GM23338 (cell line): ENCODE measurements around the gene TBX1. TPM values are rescaled to one million over a fixed set of nuclear protein-coding genes. Genes with fewer than 3 reads are reported as not detected.

Source experiments
- ATAC-seq: fragments of 200-7000 bp; cut with Tn5 transposase; 3 replicates; pipeline ENCODE4 v1.9.1; 2020
- DNase-seq: peaks from one replicate; pipeline ENCODE4 v3.0.0-alpha.2; 2015; ENCODE audit warnings: low spot score
- H2AFZ ChIP-seq: fragments of 200-600 bp; sonication (generic); 2 replicates; pipeline ENCODE4 v1.8.0; 2016; ENCODE audit warnings: antibody characterized with exemption, mild to moderate bottlenecking, moderate library complexity
- H3F3A ChIP-seq: fragments of 200-600 bp; sonication (generic); replicated peaks from 2 replicates; pipeline ENCODE4 v1.8.0; 2017; ENCODE audit warnings: antibody characterized with exemption, mixed run types, low read depth
- H3K27ac ChIP-seq: fragments of 200-600 bp; sonication (generic); 2 replicates; pipeline ENCODE4 v1.6.1; 2016; ENCODE audit warnings: low read depth
- H3K27me3 ChIP-seq: fragments of 200-600 bp; sonication (generic); 2 replicates; pipeline ENCODE4 v1.8.0; 2016; ENCODE audit warnings: mild to moderate bottlenecking, mixed run types, moderate library complexity; ENCODE audit not compliant: insufficient read depth
- H3K36me3 ChIP-seq: fragments of 200-600 bp; sonication (generic); 2 replicates; pipeline ENCODE4 v1.8.0; 2016; ENCODE audit warnings: mild to moderate bottlenecking; ENCODE audit not compliant: insufficient read depth
- H3K4me1 ChIP-seq: fragments of 200-600 bp; sonication (generic); 2 replicates; pipeline ENCODE4 v1.8.0; 2016; ENCODE audit warnings: mild to moderate bottlenecking, moderate library complexity; ENCODE audit not compliant: insufficient read depth
- H3K4me2 ChIP-seq: fragments of 200-600 bp; sonication (generic); 2 replicates; pipeline ENCODE4 v1.7.1; 2017; ENCODE audit warnings: mixed run types
- H3K4me3 ChIP-seq: fragments of 200-600 bp; sonication (generic); 2 replicates; pipeline ENCODE4 v1.6.1; 2016; ENCODE audit warnings: mixed run types
- H3K79me2 ChIP-seq: fragments of 200-600 bp; sonication (generic); replicated peaks from 2 replicates; pipeline ENCODE4 v1.8.0; 2017; ENCODE audit warnings: mild to moderate bottlenecking; ENCODE audit not compliant: insufficient read depth
- H3K9me2 ChIP-seq: fragments of 200-600 bp; sonication (generic); 2 replicates; pipeline ENCODE4 v1.8.0; 2017; ENCODE audit not compliant: insufficient read depth
- H4K20me1 ChIP-seq: fragments of 200-600 bp; sonication (generic); replicated peaks from 2 replicates; pipeline ENCODE4 v1.8.0; 2017; ENCODE audit warnings: mild to moderate bottlenecking; ENCODE audit not compliant: insufficient read depth
- H3K27ac Mint-ChIP-seq: 2 replicates; pipeline ENCODE4 v1.8.0; 2020; ENCODE audit warnings: inconsistent platforms, mild to moderate bottlenecking, moderate library complexity, mixed read lengths
- H3K27me3 Mint-ChIP-seq: 3 replicates; pipeline ENCODE4 v1.8.0; 2022; ENCODE audit warnings: low read depth, mild to moderate bottlenecking, moderate library complexity, mixed read lengths, inconsistent platforms; ENCODE audit not compliant: insufficient read depth, poor library complexity
- H3K36me3 Mint-ChIP-seq: 3 replicates; pipeline ENCODE4 v1.8.0; 2021; ENCODE audit warnings: low read depth, mild to moderate bottlenecking, inconsistent platforms, moderate library complexity, mixed read lengths
- H3K4me1 Mint-ChIP-seq: 3 replicates; pipeline ENCODE4 v1.8.0; 2020; ENCODE audit warnings: mild to moderate bottlenecking, inconsistent platforms, mixed read lengths
- H3K4me3 Mint-ChIP-seq: 3 replicates; pipeline ENCODE4 v1.8.0; 2021; ENCODE audit warnings: moderate library complexity, mild to moderate bottlenecking, inconsistent platforms, mixed read lengths
- H3K9me3 Mint-ChIP-seq: 3 replicates; pipeline ENCODE4 v1.8.0; 2020; ENCODE audit warnings: moderate library complexity, mild to moderate bottlenecking, inconsistent platforms, mixed read lengths
- EZH2 ChIP-seq: fragments of 200-600 bp; sonication (generic); IDR thresholded peaks from one replicate; pipeline ENCODE4 v1.8.0; 2017; ENCODE audit warnings: antibody characterized with exemption, mild to moderate bottlenecking, low read depth; ENCODE audit not compliant: unreplicated experiment
- EZH2phosphoT487 ChIP-seq: fragments of 200-600 bp; sonication (generic); IDR thresholded peaks from one replicate; pipeline ENCODE4 v1.8.1; 2018; ENCODE audit warnings: antibody characterized with exemption; ENCODE audit not compliant: unreplicated experiment
- NANOG ChIP-seq: IDR thresholded peaks from 2 replicates; pipeline ENCODE4 v1.6.1; 2016; ENCODE audit warnings: antibody characterized with exemption, borderline replicate concordance
- STAT1 ChIP-seq: IDR thresholded peaks from one replicate; pipeline ENCODE4 v1.6.1; 2016; ENCODE audit warnings: antibody characterized with exemption; ENCODE audit not compliant: unreplicated experiment
- ZNF331 ChIP-seq: fragments of 250-450 bp; sonication (Bioruptor Pico); IDR thresholded peaks from 2 replicates; pipeline ENCODE4 v1.5.0; 2020; ENCODE audit warnings: low read depth, mild to moderate bottlenecking, moderate library complexity
- polyA plus RNA-seq: library from polyadenylated mRNA; unstranded; fragments of >200 nt; fragmentation: Nextera tagmentation; extraction: Ambion mirVana; gene quantifications from 2 replicates; pipeline ENCODE4 v1.2.1, GENCODE V29; 2016
- total RNA-seq: library from RNA; depleted of rRNA; stranded (reverse); fragments of >200 nt; shearing (Covaris generic); gene quantifications from 2 replicates; pipeline ENCODE4 v1.2.3, GENCODE V29; 2014
- TF ChIP-seq, protein P1 (sequence below): IDR thresholded peaks from one replicate; pipeline ENCODE4 v1.6.1; 2018; ENCODE audit warnings: antibody characterized with exemption; ENCODE audit not compliant: unreplicated experiment

TBX1 gene
- total and polyA plus RNA-seq, 2 experiments from 2014 or later, result 0.19 to 0.66 TPM

DNA sequence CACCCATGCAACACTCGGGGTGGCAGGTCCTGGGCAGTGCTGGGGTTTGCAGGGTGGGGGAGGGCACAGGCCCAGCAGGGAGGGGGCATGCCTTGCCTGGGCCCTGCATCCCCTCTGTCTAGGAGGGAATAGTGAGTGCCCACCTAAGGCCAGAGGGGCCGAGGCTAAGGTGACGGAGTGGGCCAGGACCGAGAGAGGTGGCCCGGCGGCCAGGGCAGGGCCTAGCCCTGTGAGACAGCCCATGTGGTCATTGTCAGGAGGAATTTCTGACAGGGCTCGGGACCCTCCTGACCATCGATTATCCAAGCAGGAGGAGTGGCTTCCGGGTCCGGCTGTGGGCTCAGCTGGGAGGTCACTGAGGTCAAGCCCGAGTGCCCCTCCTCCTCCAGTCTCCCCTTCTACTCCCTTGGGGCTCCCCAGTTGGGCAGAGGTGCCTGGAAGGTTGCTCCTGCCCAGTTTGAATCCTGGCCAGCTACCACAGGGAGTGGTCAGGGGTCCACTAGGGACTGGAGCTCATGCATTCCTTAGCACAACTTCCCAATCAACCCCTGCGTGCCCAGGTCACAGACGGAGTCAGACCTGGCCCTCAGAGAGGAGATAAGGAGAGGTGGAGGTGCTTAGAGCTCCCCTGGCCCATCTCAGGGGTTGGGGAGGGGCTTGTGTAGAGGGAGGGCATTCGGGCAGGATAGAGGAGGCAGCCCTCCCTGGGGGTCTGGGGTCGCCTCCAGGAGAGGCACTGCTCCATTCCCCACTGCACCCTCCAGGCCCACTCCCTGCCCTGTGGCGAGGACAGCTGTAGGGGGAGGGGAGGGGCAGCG is 22.5 kb upstream of the TBX1 start:
- ATAC-seq (no peak), DNase-seq (no peak)
- Mint-ChIP-seq H3K27me3 (peaks cover 6% of the 10 kb centered on the region), H3K4me3 (no peak overlapping the region), H3K36me3 (no peaks in the 10 kb centered on the region), H3K9me3 (no peaks in the 10 kb centered on the region), H3K4me1 (peaks cover 6% of the 10 kb centered on the region), H3K27ac (no peak overlapping the region)
- no peak overlapping the region for H2AFZ ChIP-seq
- no peaks in the 10 kb centered on the region for H3K79me2 ChIP-seq
- no peaks in the 10 kb centered on the region for H3F3A ChIP-seq
- no peak for TF ChIP-seq STAT1
- TF ChIP-seq, protein P1, sequence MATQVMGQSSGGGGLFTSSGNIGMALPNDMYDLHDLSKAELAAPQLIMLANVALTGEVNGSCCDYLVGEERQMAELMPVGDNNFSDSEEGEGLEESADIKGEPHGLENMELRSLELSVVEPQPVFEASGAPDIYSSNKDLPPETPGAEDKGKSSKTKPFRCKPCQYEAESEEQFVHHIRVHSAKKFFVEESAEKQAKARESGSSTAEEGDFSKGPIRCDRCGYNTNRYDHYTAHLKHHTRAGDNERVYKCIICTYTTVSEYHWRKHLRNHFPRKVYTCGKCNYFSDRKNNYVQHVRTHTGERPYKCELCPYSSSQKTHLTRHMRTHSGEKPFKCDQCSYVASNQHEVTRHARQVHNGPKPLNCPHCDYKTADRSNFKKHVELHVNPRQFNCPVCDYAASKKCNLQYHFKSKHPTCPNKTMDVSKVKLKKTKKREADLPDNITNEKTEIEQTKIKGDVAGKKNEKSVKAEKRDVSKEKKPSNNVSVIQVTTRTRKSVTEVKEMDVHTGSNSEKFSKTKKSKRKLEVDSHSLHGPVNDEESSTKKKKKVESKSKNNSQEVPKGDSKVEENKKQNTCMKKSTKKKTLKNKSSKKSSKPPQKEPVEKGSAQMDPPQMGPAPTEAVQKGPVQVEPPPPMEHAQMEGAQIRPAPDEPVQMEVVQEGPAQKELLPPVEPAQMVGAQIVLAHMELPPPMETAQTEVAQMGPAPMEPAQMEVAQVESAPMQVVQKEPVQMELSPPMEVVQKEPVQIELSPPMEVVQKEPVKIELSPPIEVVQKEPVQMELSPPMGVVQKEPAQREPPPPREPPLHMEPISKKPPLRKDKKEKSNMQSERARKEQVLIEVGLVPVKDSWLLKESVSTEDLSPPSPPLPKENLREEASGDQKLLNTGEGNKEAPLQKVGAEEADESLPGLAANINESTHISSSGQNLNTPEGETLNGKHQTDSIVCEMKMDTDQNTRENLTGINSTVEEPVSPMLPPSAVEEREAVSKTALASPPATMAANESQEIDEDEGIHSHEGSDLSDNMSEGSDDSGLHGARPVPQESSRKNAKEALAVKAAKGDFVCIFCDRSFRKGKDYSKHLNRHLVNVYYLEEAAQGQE, result no peak
- TF ChIP-seq EZH2, result no peak
- no peak for TF ChIP-seq ZNF331 (CRISPR knock-in tag)
- H3K27ac ChIP-seq, result no peak overlapping the region
- no peaks in the 10 kb centered on the region for H3K4me1 ChIP-seq
- H4K20me1 ChIP-seq, result no peaks in the 10 kb centered on the region
- no peak overlapping the region for H3K4me3 ChIP-seq
- no peaks in the 10 kb centered on the region for H3K27me3 ChIP-seq
- H3K9me2 ChIP-seq, result no peaks in the 10 kb centered on the region
- H3K36me3 ChIP-seq, result no peaks in the 10 kb centered on the region
- no peak overlapping the region for H3K4me2 ChIP-seq

DNA sequence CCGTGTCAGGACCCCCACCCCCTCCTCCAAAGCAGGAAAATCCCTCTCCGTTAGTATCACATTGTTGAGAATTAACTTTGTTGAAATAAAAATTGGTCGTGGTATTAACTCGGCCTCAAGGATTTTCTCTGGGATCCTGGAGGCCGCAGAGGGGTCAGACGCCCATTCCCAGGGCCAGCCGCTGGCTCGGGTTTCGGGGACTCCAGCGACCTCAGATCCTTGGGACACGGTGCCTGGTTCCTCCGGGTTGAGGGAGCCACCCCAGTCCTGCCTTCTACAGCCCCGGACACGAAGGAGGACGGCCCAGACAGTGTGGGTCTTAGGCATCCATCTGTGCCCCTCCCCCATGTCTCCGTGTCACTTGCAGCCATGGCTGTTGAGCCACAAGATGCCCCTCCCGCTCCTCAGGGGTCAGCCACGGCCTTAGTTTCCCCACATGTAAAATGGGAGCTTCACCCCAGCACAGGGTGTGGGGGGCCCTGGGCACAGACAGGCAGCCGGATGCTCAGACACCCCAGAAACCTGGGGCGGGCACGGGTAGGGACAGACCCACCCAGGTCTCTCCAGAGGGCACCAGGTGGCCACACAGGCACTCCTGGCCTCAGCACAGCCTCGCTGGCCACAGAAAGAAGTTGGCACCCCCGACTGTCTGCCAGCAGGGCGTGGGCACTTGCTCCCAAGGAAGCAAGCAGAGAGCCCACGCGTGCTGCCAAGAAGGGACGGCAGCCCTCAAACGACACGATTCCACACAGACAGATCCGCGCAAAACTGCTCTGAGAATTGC is 21.7 kb upstream of the TBX1 start:
- no peak overlapping the region for H3K27ac ChIP-seq
- Mint-ChIP-seq H3K4me1 (peaks cover 6% of the 10 kb centered on the region), H3K27me3 (peaks cover 7% of the 10 kb centered on the region), H3K9me3 (no peaks in the 10 kb centered on the region), H3K4me3 (no peak overlapping the region), H3K36me3 (no peaks in the 10 kb centered on the region), H3K27ac (no peak overlapping the region)
- H3F3A ChIP-seq, result no peaks in the 10 kb centered on the region
- H3K79me2 ChIP-seq, result no peaks in the 10 kb centered on the region
- H4K20me1 ChIP-seq, result no peaks in the 10 kb centered on the region
- no peak overlapping the region for H3K4me3 ChIP-seq
- DNase-seq (no peak), ATAC-seq (peak; percentile 11; the same call in 2 of the 3 replicates)
- H3K9me2 ChIP-seq, result no peaks in the 10 kb centered on the region
- no peak overlapping the region for H2AFZ ChIP-seq
- H3K4me1 ChIP-seq, result no peaks in the 10 kb centered on the region
- no peak overlapping the region for H3K4me2 ChIP-seq
- no peaks in the 10 kb centered on the region for H3K27me3 ChIP-seq
- H3K36me3 ChIP-seq, result no peaks in the 10 kb centered on the region
- TF ChIP-seq, protein P1, result no peak
- TF ChIP-seq EZH2 (no peak), NANOG (no peak), EZH2phosphoT487 (no peak)
